Keratinocyte (primary cell): ENCODE results near the gene SLAIN2. TPM values are rescaled to one million over a fixed set of nuclear protein-coding genes. Genes with fewer than 3 reads are reported as not detected.

ENCODE experiments used
- DNase-seq: peaks from one replicate; pipeline ENCODE4 v3.0.0-alpha.2; 2011; ENCODE audit warnings: low read depth, missing footprints, low spot score
- FAIRE-seq: peaks from 2 replicates; lab custom pipeline; 2011; peaks lifted over from hg19 to GRCh38; lab: Jason Lieb, UNC
- H2AFZ ChIP-seq: 2 replicates; pipeline ENCODE4 v1.6.0; 2012; ENCODE audit warnings: low read length, control low read depth, inconsistent platforms; ENCODE audit not compliant: control insufficient read depth
- H3K27ac ChIP-seq: 2 replicates; pipeline ENCODE4 v1.5.1; 2011; ENCODE audit warnings: low read length; ENCODE audit not compliant: control insufficient read depth, insufficient read depth
- H3K27me3 ChIP-seq: 3 replicates; pipeline ENCODE4 v1.6.0; 2011; ENCODE audit warnings: low read length; ENCODE audit not compliant: control insufficient read depth, insufficient read depth; ENCODE audit errors: extremely low read depth
- H3K36me3 ChIP-seq, 2 experiments: 2 replicates in 1 of 2; 3 replicates in 1 of 2; pipeline ENCODE4 v1.5.1; 2011; ENCODE audit warnings: low read length in 2 of 2, mild to moderate bottlenecking in 1 of 2; ENCODE audit not compliant: control insufficient read depth in 2 of 2, insufficient read depth in 2 of 2; ENCODE audit errors: extremely low read depth in 1 of 2
- H3K4me1 ChIP-seq: 3 replicates; pipeline ENCODE4 v1.5.1; 2011; ENCODE audit warnings: low read length; ENCODE audit not compliant: control insufficient read depth, insufficient read depth; ENCODE audit errors: extremely low read depth
- H3K4me2 ChIP-seq: 3 replicates; pipeline ENCODE4 v1.6.0; 2011; ENCODE audit warnings: low read depth, low read length; ENCODE audit not compliant: control insufficient read depth, insufficient read depth; ENCODE audit errors: extremely low read depth
- H3K4me3 ChIP-seq, 3 experiments: fragments of 200-600 bp in 1 of 3; sonication (generic) in 1 of 3; 2 replicates in 2 of 3; 3 replicates in 1 of 3; pipeline ENCODE4 v1.5.1; 2011 to 2016; ENCODE audit warnings: low read length in 3 of 3, mild to moderate bottlenecking in 3 of 3, control low read depth in 2 of 3, inconsistent platforms in 1 of 3, low read depth in 1 of 3, mixed read lengths in 1 of 3, mixed run types in 1 of 3, moderate library complexity in 1 of 3; ENCODE audit not compliant: control insufficient read depth in 2 of 3, insufficient read depth in 2 of 3; ENCODE audit errors: extremely low read depth in 1 of 3
- H3K79me2 ChIP-seq: 2 replicates; pipeline ENCODE4 v1.6.0; 2012; ENCODE audit warnings: low read length; ENCODE audit not compliant: control insufficient read depth, insufficient read depth
- H3K9ac ChIP-seq: 3 replicates; pipeline ENCODE4 v1.6.0; 2011; ENCODE audit warnings: low read length; ENCODE audit not compliant: control insufficient read depth, insufficient read depth; ENCODE audit errors: extremely low read depth
- H3K9me1 ChIP-seq: 3 replicates; pipeline ENCODE4 v1.6.0; 2011; ENCODE audit warnings: low read length; ENCODE audit not compliant: control insufficient read depth, insufficient read depth; ENCODE audit errors: extremely low read depth
- H3K9me3 ChIP-seq: 2 replicates; pipeline ENCODE4 v1.5.1; 2012; ENCODE audit warnings: low read depth, low read length; ENCODE audit not compliant: control insufficient read depth
- H4K20me1 ChIP-seq: 3 replicates; pipeline ENCODE4 v1.6.0; 2011; ENCODE audit warnings: low read length; ENCODE audit not compliant: control insufficient read depth, insufficient read depth; ENCODE audit errors: extremely low read depth
- CTCF ChIP-seq, 3 experiments: IDR thresholded peaks in 1 of 3; conservative IDR thresholded peaks in 1 of 3; optimal IDR thresholded peaks in 1 of 3; 2 replicates in 2 of 3; 3 replicates in 1 of 3; pipeline versions ENCODE3 to v1.5.1; 2011; ENCODE audit warnings: low read length in 3 of 3, mild to moderate bottlenecking in 3 of 3, moderate library complexity in 2 of 3, control low read depth in 1 of 3, inconsistent platforms in 1 of 3; ENCODE audit not compliant: insufficient read depth in 2 of 3; ENCODE audit errors: extremely low read depth in 1 of 3
- EZH2 ChIP-seq: IDR thresholded peaks from one replicate; pipeline ENCODE4 v1.6.1; 2012; ENCODE audit warnings: inconsistent platforms, mild to moderate bottlenecking, low read length, moderate library complexity
- dilution Hi-C: fragments of 300-500 bp; cut with MboI; formaldehyde crosslinking; loops from one replicate; pipeline ENCODE4 v1.7.0; 2020; ENCODE audit warnings: low sequenced_read_pairs; ENCODE audit not compliant: extremely low pct_ligation_motif_present
- polyA plus RNA-seq, 5 experiments: library from polyadenylated mRNA; depleted of rRNA in 3 of 5; stranded (reverse) in 3 of 5; stranded (forward) in 1 of 5; unstranded in 1 of 5; fragments of >200 nt; gene quantifications; 1 replicate in 1 of 5; 2 replicates in 3 of 5; 3 replicates in 1 of 5; pipeline versions ENCODE4 v1.2.1 to v1.2.3, GENCODE V29; 2011 to 2012; ENCODE audit warnings: missing spikeins in 2 of 5, low read depth in 1 of 5, low replicate concordance in 1 of 5

The SLAIN2 gene
- polyA plus RNA-seq, 1 donor (not counting 4 experiments of a cell fraction or from before 2014, with no cell fraction given) = 72.4 TPM

DNA sequence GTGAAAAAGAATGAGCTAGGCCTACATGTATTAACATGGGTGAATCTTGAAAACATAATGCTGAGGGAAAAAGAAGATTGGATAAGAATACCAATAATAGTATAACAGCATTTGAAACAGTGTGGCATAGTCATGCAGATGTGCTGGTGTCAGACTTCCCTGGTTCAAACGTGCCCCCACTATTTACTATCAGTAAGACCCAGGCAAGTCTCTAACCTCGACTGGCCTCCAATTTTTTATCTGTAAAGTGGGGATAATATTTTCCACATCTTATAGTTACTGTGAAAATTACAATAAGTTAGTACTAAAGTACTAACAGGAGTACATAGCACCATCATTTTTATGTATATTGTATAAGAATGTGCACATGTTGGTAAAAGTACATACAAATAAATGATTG lies 17.0 kb upstream of the SLAIN2 start:
- FAIRE-seq (no peak), DNase-seq (no peak)
- Histone ChIP-seq H3K79me2 (no peaks in the 10 kb centered on the region), H3K27me3 (no peaks in the 10 kb centered on the region), H3K4me2 (no peak overlapping the region), H3K4me3 (no peak overlapping the region), H3K27ac (no peak overlapping the region), H3K9me3 (no peaks in the 10 kb centered on the region), H4K20me1 (no peaks in the 10 kb centered on the region), H2AFZ (no peak overlapping the region), H3K9ac (no peak overlapping the region), H3K9me1 (no peaks in the 10 kb centered on the region), H3K4me1 (peaks cover 5% of the 10 kb centered on the region), H3K36me3 (no peaks in the 10 kb centered on the region)
- TF ChIP-seq CTCF (optimal IDR thresholded peaks at IDR 0.05 in 1 of 3, IDR thresholded peaks at IDR 0.05 in 1 of 3, conservative IDR thresholded peaks at IDR 0.05 in 1 of 3; ENCODE audit: extremely low read depth in 1 of 3, insufficient read depth in 2 of 3, low read length in 3 of 3) (no peak), EZH2 (no peak)
- dilution Hi-C loops = no loop called here

DNA sequence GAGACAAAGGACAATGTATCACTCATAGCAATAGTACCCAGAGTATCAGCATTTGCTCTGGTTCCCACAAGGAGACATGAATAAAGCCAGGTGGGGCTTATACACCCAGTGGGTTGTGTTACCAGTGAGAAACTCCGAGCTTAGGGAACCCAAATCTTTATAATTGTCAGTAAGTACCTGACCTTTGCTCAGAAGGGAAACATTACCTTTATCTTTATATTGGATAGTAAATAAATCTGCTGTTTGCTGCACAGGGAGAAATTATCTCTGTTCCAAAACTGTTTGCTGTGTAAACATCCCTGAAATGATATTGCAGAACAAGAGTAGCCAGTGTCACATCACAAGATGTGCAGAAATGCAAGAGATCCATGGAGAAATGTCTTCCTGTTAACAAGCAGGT lies 12.1 kb upstream of the SLAIN2 start:
- no peak for DNase-seq
- Histone ChIP-seq H3K36me3 (no peaks in the 10 kb centered on the region), H3K4me2 (peak overlapping the region; percentile 12), H3K4me1 (peaks cover 43% of the 10 kb centered on the region), H3K27me3 (no peaks in the 10 kb centered on the region), H3K9me3 (no peaks in the 10 kb centered on the region), H3K27ac (no peak overlapping the region), H3K79me2 (no peaks in the 10 kb centered on the region), H3K9ac (no peak overlapping the region), H4K20me1 (no peaks in the 10 kb centered on the region), H3K4me3 (no peak overlapping the region), H2AFZ (no peak overlapping the region), H3K9me1 (no peaks in the 10 kb centered on the region)
- TF ChIP-seq EZH2 (no peak), CTCF (optimal IDR thresholded peaks at IDR 0.05 in 1 of 3, IDR thresholded peaks at IDR 0.05 in 1 of 3, conservative IDR thresholded peaks at IDR 0.05 in 1 of 3; ENCODE audit: extremely low read depth in 1 of 3, insufficient read depth in 2 of 3, low read length in 3 of 3) (no peak)
- no peak for FAIRE-seq
- dilution Hi-C loops = no loop called here
